ENCODE measurements around the gene FSTL4.

FSTL4 gene

GRCh38 chr5:133199417-133200178 is 412.7 kb downstream of the FSTL4 start:
- ChIA-PET CTCF (no interaction called here), POLR2A (no interaction called here)
- no peak for DNase-seq (ENCODE audit: low read depth, low spot score)
- TF ChIP-seq CTCF (IDR thresholded peaks at IDR 0.05; ENCODE audit: insufficient read depth, low read length, missing control alignments) = no peak
- no peak overlapping the region for H3K4me3 ChIP-seq (ENCODE audit: low read depth, low read length)

DNA sequence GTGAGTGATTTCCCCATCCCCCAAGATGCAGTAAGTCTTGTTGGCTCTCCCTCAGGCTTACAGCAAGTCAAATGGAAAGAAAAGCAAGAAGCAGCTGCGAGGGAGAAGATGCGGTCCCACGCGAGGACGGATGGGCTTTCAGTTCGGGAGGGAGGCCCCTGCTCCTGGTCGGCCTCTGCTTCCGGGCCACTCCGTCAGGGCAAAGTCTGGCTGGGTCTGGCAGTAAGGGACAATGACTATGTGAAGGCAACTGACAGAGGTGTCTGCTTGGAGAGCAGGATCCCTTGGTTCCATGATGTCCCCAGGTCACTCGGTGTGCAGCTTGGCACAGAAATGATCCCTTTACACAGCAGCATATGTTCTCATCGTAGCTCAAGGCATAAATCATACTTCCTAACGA is 413.8 kb downstream of the FSTL4 start:
- no peak for TF ChIP-seq CTCF (IDR thresholded peaks at IDR 0.05; ENCODE audit: insufficient read depth, low read length, missing control alignments)
- ChIA-PET CTCF (no interaction called here), POLR2A (no interaction called here)
- no peak for DNase-seq (ENCODE audit: low read depth, low spot score)
- no peak overlapping the region for H3K4me3 ChIP-seq (ENCODE audit: low read depth, low read length)

GRCh38 chr5:133196441-133197085 is 415.8 kb downstream of the FSTL4 start:
- POLR2A ChIA-PET = no interaction called here
- CTCF ChIA-PET = no interaction called here
- no peak for DNase-seq (ENCODE audit: low read depth, low spot score)
- H3K4me3 ChIP-seq (ENCODE audit: low read depth, low read length) = no peak overlapping the region
- TF ChIP-seq CTCF (IDR thresholded peaks at IDR 0.05; ENCODE audit: insufficient read depth, low read length, missing control alignments) = no peak

- no peak for DNase-seq (ENCODE audit: low read depth, low spot score)
- CTCF ChIA-PET = no interaction called here
These were observed 417.1 kb downstream of the FSTL4 start for GRCh38 chr5:133195250-133195649.

DNA sequence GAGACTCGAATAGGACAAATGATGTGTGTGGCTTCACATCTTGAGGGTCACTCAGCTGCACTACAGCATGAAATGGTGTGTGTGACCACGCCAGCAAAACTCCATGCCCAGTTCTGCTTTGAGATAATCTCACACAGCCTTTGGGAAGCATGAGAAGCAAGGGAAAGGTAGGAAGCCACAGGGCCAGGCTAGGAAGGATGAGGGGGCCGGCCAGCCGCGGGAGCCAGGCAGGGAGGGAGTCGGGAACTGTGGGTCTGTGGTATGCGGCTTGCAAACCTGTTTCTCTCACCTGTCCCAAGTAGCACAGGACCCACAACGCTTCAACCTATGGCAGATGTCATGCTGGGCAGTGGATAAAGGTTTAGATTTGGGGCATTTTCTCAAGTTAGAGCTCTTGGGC is 418.5 kb downstream of the FSTL4 start:
- H3K4me3 ChIP-seq (ENCODE audit: low read depth, low read length) = no peak overlapping the region
- DNase-seq (ENCODE audit: low read depth, low spot score) = no peak
- ChIA-PET CTCF (no interaction called here), POLR2A (no interaction called here)
- no peak for TF ChIP-seq CTCF (IDR thresholded peaks at IDR 0.05; ENCODE audit: insufficient read depth, low read length, missing control alignments)

More at GRCh38 chr5:133195250-133195649, 417.1 kb downstream of the FSTL4 start:
- H3K4me3 ChIP-seq (ENCODE audit: low read depth, low read length) = no peak overlapping the region
- TF ChIP-seq CTCF (IDR thresholded peaks at IDR 0.05; ENCODE audit: insufficient read depth, low read length, missing control alignments) = no peak
- POLR2A ChIA-PET = no interaction called here

- no peak for DNase-seq (ENCODE audit: low read depth, low spot score)
- CTCF ChIA-PET = no interaction called here
- H3K4me3 ChIP-seq (ENCODE audit: low read depth, low read length) = no peak overlapping the region
- no peak for TF ChIP-seq CTCF (IDR thresholded peaks at IDR 0.05; ENCODE audit: insufficient read depth, low read length, missing control alignments)
- POLR2A ChIA-PET = no interaction called here
These were observed 419.6 kb downstream of the FSTL4 start for GRCh38 chr5:133192716-133193115.
